Thymus (tissue), 11 donors: Measurements from ENCODE around the gene TIGD3. TPM values are rescaled to one million over a fixed set of nuclear protein-coding genes. Genes with fewer than 3 reads are reported as not detected.
"Not testable (repeated sequence)": the region's sequence is repeated elsewhere in the genome, so short reads cannot be mapped to it uniquely, and the experiment has no call there.

Experiments used
- DNase-seq, 9 donors: peaks; one replicate each; pipeline ENCODE4 v3.0.0-alpha.2; 2013; ENCODE audit warnings: low spot score in 9 of 9, low read depth in 6 of 9, missing footprints in 1 of 9
- H3K27ac ChIP-seq, 2 donors: one replicate each; pipeline ENCODE4 v1.5.1; 2013; ENCODE audit warnings: control low read depth in 1 of 2, low read depth in 1 of 2, low read length in 1 of 2, mild to moderate bottlenecking in 1 of 2, moderate library complexity in 1 of 2
- H3K27me3 ChIP-seq, 2 donors: one replicate each; pipeline ENCODE4 v1.5.1; 2013; ENCODE audit warnings: low read length in 1 of 2; ENCODE audit not compliant: control insufficient read depth in 2 of 2, insufficient read depth in 1 of 2
- H3K36me3 ChIP-seq, 2 donors: one replicate each; pipeline ENCODE4 v1.5.1; 2013; ENCODE audit warnings: low read length in 1 of 2, mild to moderate bottlenecking in 1 of 2, moderate library complexity in 1 of 2; ENCODE audit not compliant: control insufficient read depth in 2 of 2, insufficient read depth in 2 of 2
- H3K4me1 ChIP-seq, 2 donors: one replicate each; pipeline ENCODE4 v1.5.1; 2013; ENCODE audit warnings: low read length in 2 of 2; ENCODE audit not compliant: control insufficient read depth in 2 of 2, insufficient read depth in 2 of 2
- H3K4me3 ChIP-seq, 2 donors: one replicate each; pipeline ENCODE4 v1.5.1; 2013; ENCODE audit warnings: low read length in 2 of 2, control low read depth in 1 of 2, mild to moderate bottlenecking in 1 of 2
- H3K9me3 ChIP-seq, 2 donors: one replicate each; pipeline ENCODE4 v1.5.1; 2013; ENCODE audit warnings: low read length in 1 of 2, mild to moderate bottlenecking in 1 of 2; ENCODE audit not compliant: control insufficient read depth in 2 of 2, insufficient read depth in 1 of 2
- WGBS: extraction: QIAGEN DNeasy Blood & Tissue Kit; methylation state at CpG from one replicate; pipeline ENCODE4 v1.1.7; 2013; 5-methylcytosine and 5-hydroxymethylcytosine counted together
- polyA plus RNA-seq: library from polyadenylated mRNA; stranded (reverse); fragments of 200-250 nt; gene quantifications from one replicate; pipeline ENCODE4 v1.2.3, GENCODE V29; 2013
- total RNA-seq: library from RNA; stranded (reverse); fragments of 120-200 nt; gene quantifications from one replicate; pipeline ENCODE4 v1.2.4, GENCODE V29; 2013
- donor health status: healthy.

Gene TIGD3
- total and polyA plus RNA-seq, 2 donors: 1.0 to 1.9 TPM

GRCh38 chr11:65321828-65322485 lies 32.6 kb upstream of the TIGD3 start:
- no peak overlapping the region for H3K4me3 ChIP-seq
- no peaks in the 10 kb centered on the region for H3K9me3 ChIP-seq
- no peak overlapping the region for H3K27ac ChIP-seq
- H3K36me3 ChIP-seq: no peaks in the 10 kb centered on the region
- peaks cover 0 to 7% of the 10 kb centered on the region in 2 donors for H3K27me3 ChIP-seq
- H3K4me1 ChIP-seq: peaks cover 0 to 3% of the 10 kb centered on the region in 2 donors
- DNase-seq: no peak
- 95% methylated on average over 13 of the region's 13 CpGs for whole genome bisulfite sequencing

- Histone ChIP-seq H3K27ac (no peak overlapping the region), H3K36me3 (no peaks in the 10 kb centered on the region), H3K4me1 (peaks cover 0 to 2% of the 10 kb centered on the region in 2 donors), H3K27me3 (peaks cover 0 to 2% of the 10 kb centered on the region in 2 donors), H3K4me3 (no peak overlapping the region), H3K9me3 (no peaks in the 10 kb centered on the region)
- 88% methylated on average over 12 of the region's 12 CpGs for WGBS
- no peak for DNase-seq
These were observed 30.7 kb upstream of the TIGD3 start for GRCh38 chr11:65323813-65324212.

GRCh38 chr11:65325435-65325834 lies 29.1 kb upstream of the TIGD3 start:
- Histone ChIP-seq H3K27me3 (peaks cover 0 to 2% of the 10 kb centered on the region in 2 donors), H3K4me3 (no peak overlapping the region), H3K36me3 (no peaks in the 10 kb centered on the region), H3K27ac (no peak overlapping the region), H3K9me3 (no peaks in the 10 kb centered on the region), H3K4me1 (peaks cover 0 to 2% of the 10 kb centered on the region in 2 donors)
- DNase-seq: no peak
- 94% methylated on average over 4 of the region's 4 CpGs for WGBS

- Histone ChIP-seq H3K4me1 (peaks cover 0 to under 1% of the 10 kb centered on the region in 2 donors), H3K4me3 (no peak overlapping the region), H3K27me3 (peaks cover 0 to 2% of the 10 kb centered on the region in 2 donors), H3K27ac (no peak overlapping the region), H3K9me3 (no peaks in the 10 kb centered on the region), H3K36me3 (no peaks in the 10 kb centered on the region)
- WGBS: 99% methylated on average over 8 of the region's 8 CpGs
- DNase-seq: no peak
These were observed 27.5 kb upstream of the TIGD3 start for GRCh38 chr11:65327021-65327420.

GRCh38 chr11:65329478-65329877 lies 25.1 kb upstream of the TIGD3 start:
- no peak for DNase-seq
- no peak overlapping the region for H3K4me3 ChIP-seq
- H3K27me3 ChIP-seq: no peaks in the 10 kb centered on the region
- H3K36me3 ChIP-seq: no peaks in the 10 kb centered on the region
- peaks cover 0 to 3% of the 10 kb centered on the region in 2 donors for H3K4me1 ChIP-seq
- 62% methylated on average over 2 of the region's 2 CpGs for WGBS
- H3K27ac ChIP-seq: no peak overlapping the region
- no peaks in the 10 kb centered on the region for H3K9me3 ChIP-seq

- Histone ChIP-seq H3K27me3 (no peaks in the 10 kb centered on the region), H3K9me3 (no peaks in the 10 kb centered on the region), H3K4me3 (no peak overlapping the region), H3K36me3 (no peaks in the 10 kb centered on the region), H3K4me1 (peaks cover 2 to 8% of the 10 kb centered on the region in 2 donors), H3K27ac (no peak overlapping the region)
- WGBS: 16% methylated on average over 13 of the region's 13 CpGs
- peak; percentile 49 to 92 (median 81) for DNase-seq
These were observed 24.6 kb upstream of the TIGD3 start for GRCh38 chr11:65329944-65330403.

GRCh38 chr11:65330544-65330943 lies 24.0 kb upstream of the TIGD3 start:
- DNase-seq: no peak
- H3K27ac ChIP-seq: no peak overlapping the region
- WGBS: 95% methylated on average over 7 of the region's 7 CpGs

GRCh38 chr11:65332591-65332990 lies 22.0 kb upstream of the TIGD3 start:
- H3K4me1 ChIP-seq: peaks cover 8 to 16% of the 10 kb centered on the region in 2 donors
- H3K27me3 ChIP-seq, H3K36me3 ChIP-seq, H3K27ac ChIP-seq, H3K4me3 ChIP-seq, H3K9me3 ChIP-seq, DNase-seq: not testable (repeated sequence)
- WGBS: 86% methylated on average over 9 of the region's 9 CpGs

More at GRCh38 chr11:65330544-65330943, 24.0 kb upstream of the TIGD3 start:
- Histone ChIP-seq H3K36me3 (no peaks in the 10 kb centered on the region), H3K4me3 (no peak overlapping the region), H3K27me3 (no peaks in the 10 kb centered on the region), H3K9me3 (no peaks in the 10 kb centered on the region), H3K4me1 (peaks cover 7 to 13% of the 10 kb centered on the region in 2 donors)

GRCh38 chr11:65334696-65335295 lies 19.8 kb upstream of the TIGD3 start:
- peak overlapping the region; percentile 65 to 70 for H3K4me3 ChIP-seq
- WGBS: 39% methylated on average over 5 of the region's 5 CpGs
- H3K36me3 ChIP-seq: peaks cover 11 to 23% of the 10 kb centered on the region in 2 donors
- no peaks in the 10 kb centered on the region for H3K27me3 ChIP-seq
- no peak for DNase-seq
- H3K27ac ChIP-seq: peak overlapping the region in 1 of 2 donors; percentile 45
- peaks cover 8 to 16% of the 10 kb centered on the region in 2 donors for H3K4me1 ChIP-seq
- no peaks in the 10 kb centered on the region for H3K9me3 ChIP-seq
